DOHH2 (cell line): ENCODE measurements around the gene MFN2.

ENCODE experiments used
- H3F3A ChIP-seq: fragments of 200-600 bp; sonication (generic), shearing (Covaris generic); 2 replicates; pipeline ENCODE4 v1.6.0; 2016; ENCODE audit warnings: antibody characterized with exemption, mild to moderate bottlenecking; ENCODE audit not compliant: control insufficient read depth, insufficient read depth
- H3K27ac ChIP-seq: fragments of 200-600 bp; sonication (generic); 2 replicates; pipeline ENCODE4 v1.5.1; 2014; ENCODE audit warnings: low read depth, mild to moderate bottlenecking, low read length, moderate library complexity
- H3K27me3 ChIP-seq: fragments of 200-600 bp; sonication (generic); 2 replicates; pipeline ENCODE4 v1.6.1; 2014; ENCODE audit warnings: mild to moderate bottlenecking, low read length, mixed read lengths; ENCODE audit not compliant: control insufficient read depth
- H3K36me3 ChIP-seq: fragments of 200-600 bp; sonication (generic); 2 replicates; pipeline ENCODE4 v1.6.1; 2014; ENCODE audit warnings: mild to moderate bottlenecking, low read length, moderate library complexity, mixed read lengths; ENCODE audit not compliant: control insufficient read depth
- H3K4me1 ChIP-seq: fragments of 200-600 bp; sonication (generic); 2 replicates; pipeline ENCODE4 v1.6.1; 2014; ENCODE audit warnings: mild to moderate bottlenecking, low read length, mixed read lengths; ENCODE audit not compliant: control insufficient read depth
- H3K4me2 ChIP-seq: fragments of 200-600 bp; sonication (generic); 2 replicates; pipeline ENCODE4 v1.6.0; 2014; ENCODE audit warnings: mild to moderate bottlenecking, low read length, moderate library complexity
- H3K4me3 ChIP-seq: fragments of 200-600 bp; sonication (generic); 2 replicates; pipeline ENCODE4 v1.5.1; 2014; ENCODE audit warnings: mild to moderate bottlenecking, low read length, mixed read lengths
- H3K79me2 ChIP-seq: fragments of 200-600 bp; sonication (generic); 2 replicates; pipeline ENCODE4 v1.6.1; 2014; ENCODE audit warnings: mild to moderate bottlenecking, low read length, mixed read lengths; ENCODE audit not compliant: control insufficient read depth
- H3K9me2 ChIP-seq: fragments of 200-600 bp; sonication (generic); replicated peaks from 2 replicates; pipeline ENCODE4 v1.6.1; 2014; ENCODE audit warnings: mild to moderate bottlenecking, low read length, mixed read lengths; ENCODE audit not compliant: control insufficient read depth
- H3K9me3 ChIP-seq: fragments of 200-600 bp; sonication (generic); 2 replicates; pipeline ENCODE4 v1.6.1; 2014; ENCODE audit warnings: antibody characterized with exemption, low read length, mixed read lengths; ENCODE audit not compliant: control insufficient read depth, insufficient read depth
- H4K20me1 ChIP-seq: fragments of 200-600 bp; sonication (generic); 2 replicates; pipeline ENCODE4 v1.6.0; 2014; ENCODE audit warnings: low read depth, mild to moderate bottlenecking, antibody characterized with exemption, low read length, moderate library complexity; ENCODE audit not compliant: control insufficient read depth, insufficient read depth
- EZH2phosphoT487 ChIP-seq: fragments of 200-600 bp; sonication (generic); IDR thresholded peaks from 2 replicates; pipeline ENCODE4 v1.6.1; 2017; ENCODE audit warnings: borderline replicate concordance, mild to moderate bottlenecking, antibody characterized with exemption, low read length, moderate library complexity, mixed read lengths
- TF ChIP-seq, protein P1 (sequence below): fragments of 200-600 bp; sonication (generic); IDR thresholded peaks from one replicate; pipeline ENCODE4 v1.5.1; 2014; ENCODE audit warnings: antibody characterized with exemption, mild to moderate bottlenecking, low read depth, low read length; ENCODE audit not compliant: poor library complexity, severe bottlenecking

Gene MFN2

DNA sequence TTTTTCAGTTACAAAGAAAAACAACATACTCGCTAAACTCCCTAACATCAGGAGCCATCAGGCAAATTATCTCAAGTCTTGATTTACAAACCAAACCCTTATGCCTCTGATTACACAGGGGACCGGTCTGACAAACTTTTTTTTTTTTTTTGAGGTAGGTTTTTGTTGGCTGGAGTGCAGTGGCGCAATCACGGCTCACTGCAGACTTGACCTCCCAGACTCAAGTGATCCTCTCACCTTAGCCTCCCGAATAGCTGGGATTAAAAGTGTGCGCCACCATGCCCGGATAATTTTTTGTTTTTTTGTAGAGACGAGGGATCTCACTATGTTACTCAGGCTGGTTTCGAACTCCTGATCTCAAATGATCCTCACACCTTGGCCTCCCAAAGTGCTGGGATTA, 35.3 kb downstream of the MFN2 start:
- Histone ChIP-seq H3K4me3 (no peak overlapping the region), H3F3A (peaks cover 11% of the 10 kb centered on the region), H4K20me1 (no peaks in the 10 kb centered on the region), H3K27me3 (no peaks in the 10 kb centered on the region), H3K4me2 (no peak overlapping the region), H3K9me3 (no peaks in the 10 kb centered on the region), H3K79me2 (peaks cover 12% of the 10 kb centered on the region), H3K27ac (no peak overlapping the region), H3K36me3 (peaks cover 29% of the 10 kb centered on the region), H3K4me1 (peaks cover 9% of the 10 kb centered on the region), H3K9me2 (no peaks in the 10 kb centered on the region)
- no peak for TF ChIP-seq EZH2phosphoT487
- TF ChIP-seq, protein P1, sequence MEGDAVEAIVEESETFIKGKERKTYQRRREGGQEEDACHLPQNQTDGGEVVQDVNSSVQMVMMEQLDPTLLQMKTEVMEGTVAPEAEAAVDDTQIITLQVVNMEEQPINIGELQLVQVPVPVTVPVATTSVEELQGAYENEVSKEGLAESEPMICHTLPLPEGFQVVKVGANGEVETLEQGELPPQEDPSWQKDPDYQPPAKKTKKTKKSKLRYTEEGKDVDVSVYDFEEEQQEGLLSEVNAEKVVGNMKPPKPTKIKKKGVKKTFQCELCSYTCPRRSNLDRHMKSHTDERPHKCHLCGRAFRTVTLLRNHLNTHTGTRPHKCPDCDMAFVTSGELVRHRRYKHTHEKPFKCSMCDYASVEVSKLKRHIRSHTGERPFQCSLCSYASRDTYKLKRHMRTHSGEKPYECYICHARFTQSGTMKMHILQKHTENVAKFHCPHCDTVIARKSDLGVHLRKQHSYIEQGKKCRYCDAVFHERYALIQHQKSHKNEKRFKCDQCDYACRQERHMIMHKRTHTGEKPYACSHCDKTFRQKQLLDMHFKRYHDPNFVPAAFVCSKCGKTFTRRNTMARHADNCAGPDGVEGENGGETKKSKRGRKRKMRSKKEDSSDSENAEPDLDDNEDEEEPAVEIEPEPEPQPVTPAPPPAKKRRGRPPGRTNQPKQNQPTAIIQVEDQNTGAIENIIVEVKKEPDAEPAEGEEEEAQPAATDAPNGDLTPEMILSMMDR = no peak

DNA sequence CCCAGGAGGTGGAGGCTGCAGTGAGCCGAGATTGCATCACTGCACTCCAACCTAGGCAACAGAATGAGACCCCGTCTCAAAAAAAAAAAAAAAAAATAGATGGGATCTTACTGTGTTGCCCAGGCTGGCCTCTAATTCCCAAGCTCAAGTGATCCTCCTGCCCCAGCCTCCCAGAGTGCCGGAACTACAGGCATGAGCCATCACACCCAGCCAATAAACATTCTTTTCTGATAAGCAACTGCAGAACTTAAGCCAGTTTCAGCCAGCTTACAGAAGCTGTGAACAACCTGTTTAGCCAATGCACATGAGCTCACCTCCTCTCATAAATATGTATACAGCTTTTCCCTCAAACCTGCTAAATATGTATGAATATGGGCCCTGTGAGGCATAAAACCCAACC, 35.9 kb downstream of the MFN2 start:
- Histone ChIP-seq H3K27ac (no peak overlapping the region), H3F3A (peaks cover 11% of the 10 kb centered on the region), H3K4me3 (no peak overlapping the region), H4K20me1 (no peaks in the 10 kb centered on the region), H3K79me2 (peaks cover 17% of the 10 kb centered on the region), H3K9me3 (no peaks in the 10 kb centered on the region), H3K4me1 (peaks cover 12% of the 10 kb centered on the region), H3K4me2 (no peak overlapping the region), H3K36me3 (peaks cover 22% of the 10 kb centered on the region), H3K9me2 (no peaks in the 10 kb centered on the region), H3K27me3 (no peaks in the 10 kb centered on the region)
- TF ChIP-seq, protein P1 = no peak
- TF ChIP-seq EZH2phosphoT487 = no peak

DNA sequence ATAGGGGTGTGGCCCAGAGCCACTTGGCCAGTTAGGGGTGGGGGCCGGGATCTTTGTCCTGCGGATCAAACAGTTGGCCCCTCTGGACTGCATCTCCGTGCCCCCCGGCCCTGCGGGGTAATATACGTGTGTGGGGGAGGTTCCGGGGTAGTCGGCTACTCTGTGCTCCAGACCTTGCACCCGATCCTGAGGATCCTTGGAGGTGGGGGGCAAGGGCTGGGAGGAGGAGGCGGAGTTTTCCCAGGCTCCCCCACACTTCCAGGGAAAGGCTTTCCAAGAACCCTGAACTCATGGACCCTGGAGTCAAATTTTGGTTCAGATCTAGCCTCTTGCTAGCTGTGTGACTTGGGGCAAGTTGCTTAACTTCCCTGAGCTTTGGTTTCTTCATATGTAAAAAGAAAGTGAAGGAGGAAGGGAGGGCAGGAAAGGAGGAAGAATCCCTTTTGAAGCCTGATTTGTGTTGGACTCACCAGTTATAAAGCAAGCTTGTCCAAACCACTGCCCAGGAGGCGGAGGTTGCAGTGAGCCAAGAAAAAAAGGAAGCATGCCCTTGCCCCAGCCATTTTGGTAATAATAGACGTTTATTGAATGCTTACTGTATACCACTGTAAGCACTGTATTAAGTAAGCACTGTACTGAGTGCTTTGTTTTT, 39.7 kb downstream of the MFN2 start:
- Histone ChIP-seq H3K27me3 (no peaks in the 10 kb centered on the region), H3K4me3 (peak overlapping the region; percentile 75), H3K36me3 (peaks cover 21% of the 10 kb centered on the region), H3K4me2 (peak overlapping the region; percentile 68), H3F3A (no peaks in the 10 kb centered on the region; the same call in 1 of the 2 replicates), H3K27ac (0 out of 2 replicates have a peak overlapping the region, but pooled peaks have one; percentile 2), H4K20me1 (no peaks in the 10 kb centered on the region), H3K79me2 (peaks cover 24% of the 10 kb centered on the region), H3K4me1 (peaks cover 7% of the 10 kb centered on the region), H3K9me2 (no peaks in the 10 kb centered on the region), H3K9me3 (no peaks in the 10 kb centered on the region)
- TF ChIP-seq EZH2phosphoT487 = no peak
- TF ChIP-seq, protein P1 = no peak
